Activated T-helper 2 cell treated with anti-CD3 and anti-CD28 coated beads, Interferon-gamma antibody, Interleukin-2, Interleukin-4, amounts not matched to agents 10 μg/mL and 5 μg/mL and 100 μg/mL, durations not matched to agents 14 hours and 24 hours and 36 hours (primary cell): ENCODE data around the gene SERPINE1. TPM values are rescaled to one million over a fixed set of nuclear protein-coding genes. Genes with fewer than 3 reads are reported as not detected.
"Not testable (repeated sequence)": the region's sequence is repeated elsewhere in the genome, so short reads cannot be mapped to it uniquely, and the experiment has no call there.

Source experiments
- DNase-seq: peaks from one replicate; pipeline ENCODE4 v3.0.0; 2021; ENCODE audit warnings: low spot score
- H3K27ac Mint-ChIP-seq: one replicate; pipeline ENCODE4 v1.8.0; 2021; ENCODE audit warnings: mixed read lengths
- H3K27me3 Mint-ChIP-seq: one replicate; pipeline ENCODE4 v1.8.0; 2021; ENCODE audit warnings: low read depth, mixed read lengths
- H3K36me3 Mint-ChIP-seq: one replicate; pipeline ENCODE4 v1.8.0; 2021; ENCODE audit warnings: low read depth, mixed read lengths
- H3K4me1 Mint-ChIP-seq: one replicate; pipeline ENCODE4 v1.8.0; 2021; ENCODE audit warnings: low read depth, mixed read lengths
- H3K4me3 Mint-ChIP-seq: one replicate; pipeline ENCODE4 v1.8.0; 2021; ENCODE audit warnings: low read depth, mild to moderate bottlenecking, moderate library complexity, mixed read lengths
- H3K9me3 Mint-ChIP-seq: one replicate; pipeline ENCODE4 v1.8.0; 2021; ENCODE audit warnings: mixed read lengths
- intact Hi-C: fragments of 100-400 bp; cut with micrococcal nuclease; formaldehyde crosslinking; loops from one replicate; pipeline ENCODE4 v1.15.1; 2023
- total RNA-seq: library from RNA; stranded (reverse); gene quantifications from 2 replicates; pipeline ENCODE4 v1.2.3, GENCODE V29; 2022

Gene SERPINE1
- total RNA-seq, result 0.23 TPM in 2 replicates

DNA sequence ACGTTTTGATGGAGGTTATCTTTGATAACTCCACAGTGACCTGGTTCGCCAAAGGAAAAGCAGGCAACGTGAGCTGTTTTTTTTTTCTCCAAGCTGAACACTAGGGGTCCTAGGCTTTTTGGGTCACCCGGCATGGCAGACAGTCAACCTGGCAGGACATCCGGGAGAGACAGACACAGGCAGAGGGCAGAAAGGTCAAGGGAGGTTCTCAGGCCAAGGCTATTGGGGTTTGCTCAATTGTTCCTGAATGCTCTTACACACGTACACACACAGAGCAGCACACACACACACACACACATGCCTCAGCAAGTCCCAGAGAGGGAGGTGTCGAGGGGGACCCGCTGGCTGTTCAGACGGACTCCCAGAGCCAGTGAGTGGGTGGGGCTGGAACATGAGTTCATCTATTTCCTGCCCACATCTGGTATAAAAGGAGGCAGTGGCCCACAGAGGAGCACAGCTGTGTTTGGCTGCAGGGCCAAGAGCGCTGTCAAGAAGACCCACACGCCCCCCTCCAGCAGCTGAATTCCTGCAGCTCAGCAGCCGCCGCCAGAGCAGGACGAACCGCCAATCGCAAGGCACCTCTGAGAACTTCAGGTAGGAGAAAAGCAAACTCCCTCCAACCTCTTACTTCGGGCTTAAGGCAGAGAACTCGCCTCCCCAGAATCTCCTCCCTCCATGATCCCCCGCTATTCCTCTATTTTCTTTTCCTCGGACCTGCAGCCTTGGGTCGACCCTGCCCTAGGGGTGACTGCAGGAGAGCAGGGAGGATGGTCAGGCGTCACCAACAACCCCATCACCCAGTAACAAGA is at the start of gene SERPINE1:
TSS of gene SERPINE1 (plus strand) at position 454 of the 809 bp plus-strand sequence. CDS start 1,290 bp downstream, outside the sequence.
- intact Hi-C loops, result no loop called here
- Mint-ChIP-seq H3K27me3 (peaks cover 46% of the 10 kb centered on the region), H3K4me3 (peak within 1 kb of the TSS; percentile 41), H3K9me3 (no peaks in the 10 kb centered on the region), H3K4me1 (peaks cover 43% of the 10 kb centered on the region), H3K36me3 (no peaks in the 10 kb centered on the region), H3K27ac (no peak within 1 kb of the TSS)
- DNase-seq, result peak; percentile 63

GRCh38 chr7:101077303-101078086 is 49.4 kb upstream of the SERPINE1 start:
- H3K36me3 Mint-ChIP-seq, result no peaks in the 10 kb centered on the region
- peaks cover 5% of the 10 kb centered on the region for H3K27me3 Mint-ChIP-seq
- intact Hi-C loops, result loop anchor here (1.0 kb wide), 1 partner anchor 180 kb away; no protein-coding TSS in a partner anchor
- H3K27ac Mint-ChIP-seq, result no peak overlapping the region
- peaks cover 4% of the 10 kb centered on the region for H3K4me1 Mint-ChIP-seq
- H3K9me3 Mint-ChIP-seq, result no peaks in the 10 kb centered on the region
- H3K4me3 Mint-ChIP-seq, result no peak overlapping the region
- DNase-seq, result peak; percentile 71

GRCh38 chr7:101081432-101081831 is 45.5 kb upstream of the SERPINE1 start:
- Mint-ChIP-seq H3K36me3 (peaks cover 8% of the 10 kb centered on the region), H3K4me3 (no peak overlapping the region), H3K4me1 (peaks cover 11% of the 10 kb centered on the region), H3K27ac (no peak overlapping the region), H3K9me3 (no peaks in the 10 kb centered on the region), H3K27me3 (no peaks in the 10 kb centered on the region)
- DNase-seq, result no peak
- intact Hi-C loops, result no loop called here

GRCh38 chr7:101084865-101085161 is 42.1 kb upstream of the SERPINE1 start:
- intact Hi-C loops, result loop anchor here (1.0 kb wide), 1 partner anchor 53 kb away; no protein-coding TSS in a partner anchor
- Mint-ChIP-seq H3K9me3 (no peaks in the 10 kb centered on the region), H3K4me3 (peak overlapping the region; percentile 100), H3K4me1 (peaks cover 16% of the 10 kb centered on the region), H3K27ac (peak overlapping the region; percentile 99), H3K27me3 (no peaks in the 10 kb centered on the region), H3K36me3 (peaks cover 24% of the 10 kb centered on the region)
- DNase-seq, result no peak

GRCh38 chr7:101085162-101085964 is 41.5 kb upstream of the SERPINE1 start, which contains the start of gene TRIM56:
TSS of gene TRIM56 (plus strand) at chr7:101085481. CDS start at chr7:101087313, 1,832 bp downstream.
- Mint-ChIP-seq H3K4me1 (peaks cover 17% of the 10 kb centered on the region), H3K36me3 (peaks cover 27% of the 10 kb centered on the region), H3K27ac (peak within 1 kb of the TSS; percentile 99), H3K9me3 (no peaks in the 10 kb centered on the region), H3K27me3 (no peaks in the 10 kb centered on the region), H3K4me3 (peak within 1 kb of the TSS; percentile 100)
- intact Hi-C loops, result loop anchor here (1.0 kb wide), 1 partner anchor 53 kb away; no protein-coding TSS in a partner anchor
- peak; percentile 73 for DNase-seq

DNA sequence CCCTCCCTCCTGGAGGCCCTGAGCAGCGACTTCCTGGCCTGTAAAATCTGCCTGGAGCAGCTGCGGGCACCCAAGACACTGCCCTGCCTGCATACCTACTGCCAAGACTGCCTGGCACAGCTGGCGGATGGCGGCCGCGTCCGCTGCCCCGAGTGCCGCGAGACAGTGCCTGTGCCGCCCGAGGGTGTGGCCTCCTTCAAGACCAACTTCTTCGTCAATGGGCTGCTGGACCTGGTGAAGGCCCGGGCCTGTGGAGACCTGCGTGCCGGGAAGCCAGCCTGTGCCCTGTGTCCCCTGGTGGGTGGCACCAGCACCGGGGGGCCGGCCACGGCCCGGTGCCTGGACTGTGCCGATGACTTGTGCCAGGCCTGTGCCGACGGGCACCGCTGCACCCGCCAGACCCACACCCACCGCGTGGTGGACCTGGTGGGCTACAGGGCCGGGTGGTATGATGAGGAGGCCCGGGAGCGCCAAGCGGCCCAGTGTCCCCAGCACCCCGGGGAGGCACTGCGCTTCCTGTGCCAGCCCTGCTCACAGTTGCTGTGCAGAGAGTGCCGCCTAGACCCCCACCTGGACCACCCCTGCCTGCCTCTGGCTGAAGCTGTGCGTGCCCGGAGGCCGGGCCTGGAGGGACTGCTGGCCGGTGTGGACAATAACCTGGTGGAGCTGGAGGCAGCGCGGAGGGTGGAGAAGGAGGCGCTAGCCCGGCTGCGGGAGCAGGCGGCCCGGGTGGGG is 39.4 kb upstream of the SERPINE1 start:
- H3K4me3 Mint-ChIP-seq, result peak overlapping the region; percentile 13
- H3K36me3 Mint-ChIP-seq, result peaks cover 37% of the 10 kb centered on the region
- no peak for DNase-seq
- no peak overlapping the region for H3K27ac Mint-ChIP-seq
- no peaks in the 10 kb centered on the region for H3K9me3 Mint-ChIP-seq
- peaks cover 22% of the 10 kb centered on the region for H3K4me1 Mint-ChIP-seq
- intact Hi-C loops, result no loop called here
- no peaks in the 10 kb centered on the region for H3K27me3 Mint-ChIP-seq

- H3K9me3 Mint-ChIP-seq, result no peaks in the 10 kb centered on the region
- H3K4me3 Mint-ChIP-seq, result no peak overlapping the region
- peaks cover 22% of the 10 kb centered on the region for H3K4me1 Mint-ChIP-seq
- H3K36me3 Mint-ChIP-seq, result peaks cover 41% of the 10 kb centered on the region
- intact Hi-C loops, result no loop called here
- no peak overlapping the region for H3K27ac Mint-ChIP-seq
- no peaks in the 10 kb centered on the region for H3K27me3 Mint-ChIP-seq
- no peak for DNase-seq
Observed at GRCh38 chr7:101088069-101088425, 38.9 kb upstream of the SERPINE1 start.

GRCh38 chr7:101088858-101089529 is 37.9 kb upstream of the SERPINE1 start:
- DNase-seq, result no peak
- no peaks in the 10 kb centered on the region for H3K9me3 Mint-ChIP-seq
- no peaks in the 10 kb centered on the region for H3K27me3 Mint-ChIP-seq
- intact Hi-C loops, result no loop called here
- peak overlapping the region; percentile 13 for H3K4me3 Mint-ChIP-seq
- H3K4me1 Mint-ChIP-seq, result peaks cover 23% of the 10 kb centered on the region
- no peak overlapping the region for H3K27ac Mint-ChIP-seq
- H3K36me3 Mint-ChIP-seq, result peaks cover 43% of the 10 kb centered on the region

- H3K4me3 Mint-ChIP-seq, result no peak overlapping the region
- intact Hi-C loops, result no loop called here
- H3K4me1 Mint-ChIP-seq, result peaks cover 22% of the 10 kb centered on the region
- no peaks in the 10 kb centered on the region for H3K9me3 Mint-ChIP-seq
- DNase-seq, result no peak
- no peak overlapping the region for H3K27ac Mint-ChIP-seq
- H3K36me3 Mint-ChIP-seq, result peaks cover 50% of the 10 kb centered on the region
- H3K27me3 Mint-ChIP-seq, result no peaks in the 10 kb centered on the region
Observed at GRCh38 chr7:101089876-101090275, 37.0 kb upstream of the SERPINE1 start.

DNA sequence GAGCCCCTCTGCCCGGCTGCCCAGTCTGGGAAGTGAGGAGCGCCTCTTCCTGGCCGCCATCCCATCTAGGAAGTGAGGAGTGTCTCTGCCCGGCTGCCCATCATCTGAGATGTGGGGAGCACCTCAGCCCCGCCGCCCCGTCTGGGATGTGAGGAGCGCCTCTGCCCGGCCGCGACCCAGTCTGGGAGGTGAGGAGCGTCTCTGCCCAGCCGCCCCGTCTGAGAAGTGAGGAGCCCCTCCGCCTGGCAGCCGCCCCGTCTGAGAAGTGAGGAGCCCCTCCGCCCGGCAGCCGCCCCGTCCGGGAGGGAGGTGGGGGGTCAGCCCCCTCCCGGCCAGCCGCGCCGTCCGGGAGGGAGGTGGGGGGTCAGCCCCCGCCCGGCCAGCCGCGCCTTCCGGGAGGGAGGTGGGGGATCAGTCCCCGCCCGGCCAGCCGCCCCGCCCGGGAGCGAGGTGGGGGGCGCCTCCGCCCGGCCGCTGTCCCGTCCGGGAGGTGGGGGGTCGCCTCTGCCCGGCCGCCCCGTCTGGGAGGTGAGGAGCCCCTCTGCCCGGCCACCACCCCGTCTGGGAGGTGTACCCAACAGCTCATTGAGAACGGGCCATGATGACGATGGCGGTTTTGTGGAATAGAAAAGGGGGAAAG is 34.5 kb upstream of the SERPINE1 start:
- DNase-seq, H3K27me3 Mint-ChIP-seq, H3K27ac Mint-ChIP-seq, H3K4me3 Mint-ChIP-seq, intact Hi-C loops, H3K9me3 Mint-ChIP-seq: not testable (repeated sequence)
- Mint-ChIP-seq H3K36me3 (peaks cover 40% of the 10 kb centered on the region), H3K4me1 (peaks cover 16% of the 10 kb centered on the region)

GRCh38 chr7:101093906-101094305 is 33.0 kb upstream of the SERPINE1 start:
- Mint-ChIP-seq H3K4me3 (no peak overlapping the region), H3K27me3 (no peaks in the 10 kb centered on the region), H3K27ac (no peak overlapping the region), H3K9me3 (no peaks in the 10 kb centered on the region), H3K36me3 (peaks cover 38% of the 10 kb centered on the region), H3K4me1 (peaks cover 16% of the 10 kb centered on the region)
- intact Hi-C loops, result no loop called here
- DNase-seq, result no peak
